Liver (tissue), 3 donors: ENCODE data around the gene KLF6.

Source experiments
- EGR1 ChIP-seq, 2 donors: IDR thresholded peaks; 2 replicates each; pipeline ENCODE4 v1.6.1; 2016 to 2018; ENCODE audit warnings: antibody characterized with exemption in 2 of 2, low read depth in 2 of 2
- RAD21 ChIP-seq, 2 donors: IDR thresholded peaks; 2 replicates each; pipeline ENCODE4 v1.6.1; 2016; ENCODE audit warnings: antibody characterized with exemption in 2 of 2, mild to moderate bottlenecking in 2 of 2
- SP1 ChIP-seq: IDR thresholded peaks from 2 replicates; pipeline ENCODE4 v1.6.1; 2018; ENCODE audit warnings: antibody characterized with exemption, mild to moderate bottlenecking
- TAF1 ChIP-seq: conservative IDR thresholded peaks from 2 replicates; pipeline ENCODE4 v1.6.1; 2016; ENCODE audit warnings: antibody characterized with exemption, mild to moderate bottlenecking
- YY1 ChIP-seq: IDR thresholded peaks from 2 replicates; pipeline ENCODE4 v1.6.1; 2016; ENCODE audit warnings: antibody characterized with exemption, mild to moderate bottlenecking
- TF ChIP-seq, protein P1 (sequence below): fragments of 150-350 bp; IDR thresholded peaks from 2 replicates; pipeline ENCODE4 v1.5.1; 2017; ENCODE audit warnings: improper control_type of control experiment, low read depth, low read length; ENCODE audit not compliant: missing input control
- TF ChIP-seq, protein P2 (sequence below): IDR thresholded peaks from 2 replicates; pipeline ENCODE4 v1.6.1; 2016; ENCODE audit warnings: antibody characterized with exemption
- TF ChIP-seq, protein P3 (sequence below): IDR thresholded peaks from 2 replicates; pipeline ENCODE4 v1.6.1; 2016; ENCODE audit warnings: antibody characterized with exemption
- TF ChIP-seq, protein P4 (sequence below): IDR thresholded peaks from 2 replicates; pipeline ENCODE4 v1.6.1; 2016; ENCODE audit warnings: antibody characterized with exemption
- TF ChIP-seq, protein P5 (sequence below): IDR thresholded peaks from 2 replicates; pipeline ENCODE4 v1.6.1; 2016; ENCODE audit warnings: antibody characterized with exemption, mild to moderate bottlenecking
- donor health status: healthy.
- donor health status: healthy.

DNA sequence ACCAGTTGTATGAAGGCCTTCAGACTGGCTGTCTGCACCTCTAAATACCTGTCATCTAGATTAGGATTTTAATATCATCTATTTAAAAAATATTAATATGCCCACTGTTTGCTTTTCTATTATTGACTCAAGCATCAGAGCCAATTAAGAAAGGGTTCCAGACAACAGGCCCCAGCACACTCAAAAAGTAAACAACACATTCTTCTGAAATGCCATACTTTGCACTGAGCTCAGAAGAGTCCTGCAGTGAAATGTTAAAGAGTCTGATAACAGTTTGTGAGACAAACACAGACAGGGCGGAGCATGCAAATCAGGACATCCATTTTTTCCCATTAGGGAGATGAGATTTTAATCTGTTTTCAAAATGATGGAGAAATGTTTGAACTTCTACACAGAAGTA is 45.9 kb upstream of the KLF6 start:
- TF ChIP-seq, protein P1, sequence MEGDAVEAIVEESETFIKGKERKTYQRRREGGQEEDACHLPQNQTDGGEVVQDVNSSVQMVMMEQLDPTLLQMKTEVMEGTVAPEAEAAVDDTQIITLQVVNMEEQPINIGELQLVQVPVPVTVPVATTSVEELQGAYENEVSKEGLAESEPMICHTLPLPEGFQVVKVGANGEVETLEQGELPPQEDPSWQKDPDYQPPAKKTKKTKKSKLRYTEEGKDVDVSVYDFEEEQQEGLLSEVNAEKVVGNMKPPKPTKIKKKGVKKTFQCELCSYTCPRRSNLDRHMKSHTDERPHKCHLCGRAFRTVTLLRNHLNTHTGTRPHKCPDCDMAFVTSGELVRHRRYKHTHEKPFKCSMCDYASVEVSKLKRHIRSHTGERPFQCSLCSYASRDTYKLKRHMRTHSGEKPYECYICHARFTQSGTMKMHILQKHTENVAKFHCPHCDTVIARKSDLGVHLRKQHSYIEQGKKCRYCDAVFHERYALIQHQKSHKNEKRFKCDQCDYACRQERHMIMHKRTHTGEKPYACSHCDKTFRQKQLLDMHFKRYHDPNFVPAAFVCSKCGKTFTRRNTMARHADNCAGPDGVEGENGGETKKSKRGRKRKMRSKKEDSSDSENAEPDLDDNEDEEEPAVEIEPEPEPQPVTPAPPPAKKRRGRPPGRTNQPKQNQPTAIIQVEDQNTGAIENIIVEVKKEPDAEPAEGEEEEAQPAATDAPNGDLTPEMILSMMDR, result no peak
- TF ChIP-seq SP1, result no peak
- TF ChIP-seq, protein P2, sequence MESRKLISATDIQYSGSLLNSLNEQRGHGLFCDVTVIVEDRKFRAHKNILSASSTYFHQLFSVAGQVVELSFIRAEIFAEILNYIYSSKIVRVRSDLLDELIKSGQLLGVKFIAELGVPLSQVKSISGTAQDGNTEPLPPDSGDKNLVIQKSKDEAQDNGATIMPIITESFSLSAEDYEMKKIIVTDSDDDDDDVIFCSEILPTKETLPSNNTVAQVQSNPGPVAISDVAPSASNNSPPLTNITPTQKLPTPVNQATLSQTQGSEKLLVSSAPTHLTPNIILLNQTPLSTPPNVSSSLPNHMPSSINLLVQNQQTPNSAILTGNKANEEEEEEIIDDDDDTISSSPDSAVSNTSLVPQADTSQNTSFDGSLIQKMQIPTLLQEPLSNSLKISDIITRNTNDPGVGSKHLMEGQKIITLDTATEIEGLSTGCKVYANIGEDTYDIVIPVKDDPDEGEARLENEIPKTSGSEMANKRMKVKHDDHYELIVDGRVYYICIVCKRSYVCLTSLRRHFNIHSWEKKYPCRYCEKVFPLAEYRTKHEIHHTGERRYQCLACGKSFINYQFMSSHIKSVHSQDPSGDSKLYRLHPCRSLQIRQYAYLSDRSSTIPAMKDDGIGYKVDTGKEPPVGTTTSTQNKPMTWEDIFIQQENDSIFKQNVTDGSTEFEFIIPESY, result no peak
- TF ChIP-seq TAF1, result no peak
- TF ChIP-seq RAD21 (IDR thresholded peaks at IDR 0.05), result peak in 1 of 2 donors; percentile 32
- TF ChIP-seq, protein P3, sequence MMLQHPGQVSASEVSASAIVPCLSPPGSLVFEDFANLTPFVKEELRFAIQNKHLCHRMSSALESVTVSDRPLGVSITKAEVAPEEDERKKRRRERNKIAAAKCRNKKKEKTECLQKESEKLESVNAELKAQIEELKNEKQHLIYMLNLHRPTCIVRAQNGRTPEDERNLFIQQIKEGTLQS, result no peak
- no peak for TF ChIP-seq EGR1 (IDR thresholded peaks at IDR 0.05; ENCODE audit: low read depth in 2 of 2)
- TF ChIP-seq, protein P4, sequence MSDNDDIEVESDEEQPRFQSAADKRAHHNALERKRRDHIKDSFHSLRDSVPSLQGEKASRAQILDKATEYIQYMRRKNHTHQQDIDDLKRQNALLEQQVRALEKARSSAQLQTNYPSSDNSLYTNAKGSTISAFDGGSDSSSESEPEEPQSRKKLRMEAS, result no peak
- TF ChIP-seq, protein P5, sequence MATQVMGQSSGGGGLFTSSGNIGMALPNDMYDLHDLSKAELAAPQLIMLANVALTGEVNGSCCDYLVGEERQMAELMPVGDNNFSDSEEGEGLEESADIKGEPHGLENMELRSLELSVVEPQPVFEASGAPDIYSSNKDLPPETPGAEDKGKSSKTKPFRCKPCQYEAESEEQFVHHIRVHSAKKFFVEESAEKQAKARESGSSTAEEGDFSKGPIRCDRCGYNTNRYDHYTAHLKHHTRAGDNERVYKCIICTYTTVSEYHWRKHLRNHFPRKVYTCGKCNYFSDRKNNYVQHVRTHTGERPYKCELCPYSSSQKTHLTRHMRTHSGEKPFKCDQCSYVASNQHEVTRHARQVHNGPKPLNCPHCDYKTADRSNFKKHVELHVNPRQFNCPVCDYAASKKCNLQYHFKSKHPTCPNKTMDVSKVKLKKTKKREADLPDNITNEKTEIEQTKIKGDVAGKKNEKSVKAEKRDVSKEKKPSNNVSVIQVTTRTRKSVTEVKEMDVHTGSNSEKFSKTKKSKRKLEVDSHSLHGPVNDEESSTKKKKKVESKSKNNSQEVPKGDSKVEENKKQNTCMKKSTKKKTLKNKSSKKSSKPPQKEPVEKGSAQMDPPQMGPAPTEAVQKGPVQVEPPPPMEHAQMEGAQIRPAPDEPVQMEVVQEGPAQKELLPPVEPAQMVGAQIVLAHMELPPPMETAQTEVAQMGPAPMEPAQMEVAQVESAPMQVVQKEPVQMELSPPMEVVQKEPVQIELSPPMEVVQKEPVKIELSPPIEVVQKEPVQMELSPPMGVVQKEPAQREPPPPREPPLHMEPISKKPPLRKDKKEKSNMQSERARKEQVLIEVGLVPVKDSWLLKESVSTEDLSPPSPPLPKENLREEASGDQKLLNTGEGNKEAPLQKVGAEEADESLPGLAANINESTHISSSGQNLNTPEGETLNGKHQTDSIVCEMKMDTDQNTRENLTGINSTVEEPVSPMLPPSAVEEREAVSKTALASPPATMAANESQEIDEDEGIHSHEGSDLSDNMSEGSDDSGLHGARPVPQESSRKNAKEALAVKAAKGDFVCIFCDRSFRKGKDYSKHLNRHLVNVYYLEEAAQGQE, result no peak
- TF ChIP-seq YY1, result no peak
